HUES64 (cell line): ENCODE measurements around the gene ZMYND8.
A peak's percentile ranks its signal among the peaks of the same experiment; 100 is the strongest.
"Not testable (repeated sequence)": the region's sequence is repeated elsewhere in the genome, so short reads cannot be mapped to it uniquely, and the experiment has no call there.

Source experiments
- H3K27ac ChIP-seq: 2 replicates; pipeline ENCODE4 v1.7.0; 2013; ENCODE audit warnings: low read depth, low read length, inconsistent platforms
- H3K27me3 ChIP-seq: 2 replicates; pipeline ENCODE4 v1.6.1; 2013; ENCODE audit warnings: mild to moderate bottlenecking, low read length; ENCODE audit not compliant: insufficient read depth
- H3K36me3 ChIP-seq: 2 replicates; pipeline ENCODE4 v1.6.1; 2013; ENCODE audit warnings: mild to moderate bottlenecking, low read length; ENCODE audit not compliant: insufficient read depth
- H3K4me1 ChIP-seq: 2 replicates; pipeline ENCODE4 v1.6.1; 2013; ENCODE audit warnings: mild to moderate bottlenecking, low read length, moderate library complexity; ENCODE audit not compliant: insufficient read depth
- H3K4me3 ChIP-seq: 2 replicates; pipeline ENCODE4 v1.5.1; 2013; ENCODE audit warnings: mild to moderate bottlenecking, low read length, moderate library complexity
- H3K9ac ChIP-seq: 2 replicates; pipeline ENCODE4 v1.6.1; 2013; ENCODE audit warnings: mild to moderate bottlenecking, low read depth, low read length
- H3K9me3 ChIP-seq: 2 replicates; pipeline ENCODE4 v1.6.1; 2013; ENCODE audit warnings: low read depth, low read length; ENCODE audit not compliant: insufficient read depth
- WGBS: fragments of 150-250, 120-280 bp; methylation state at CpG from one replicate; pipeline ENCODE4 v1.1.7; 2013; ENCODE audit warnings: missing lambda C conversion rate; 5-methylcytosine and 5-hydroxymethylcytosine counted together

The ZMYND8 gene

GRCh38 chr20:47368301-47368700 is 11.8 kb upstream of the ZMYND8 start:
- H3K9ac ChIP-seq: peak overlapping the region; percentile 74
- no peaks in the 10 kb centered on the region for H3K27me3 ChIP-seq
- H3K27ac ChIP-seq: peak overlapping the region; percentile 86
- H3K36me3 ChIP-seq: peaks cover 13% of the 10 kb centered on the region
- H3K9me3 ChIP-seq: no peaks in the 10 kb centered on the region
- 35% methylated on average over 7 of the region's 7 CpGs for WGBS
- peaks cover 32% of the 10 kb centered on the region for H3K4me1 ChIP-seq
- H3K4me3 ChIP-seq: peak overlapping the region; percentile 59

- H3K27ac ChIP-seq, H3K4me3 ChIP-seq, H3K27me3 ChIP-seq, H3K9me3 ChIP-seq, H3K9ac ChIP-seq: not testable (repeated sequence)
- H3K4me1 ChIP-seq: peaks cover 26% of the 10 kb centered on the region
- H3K36me3 ChIP-seq: peaks cover 17% of the 10 kb centered on the region
- 95% methylated on average over 10 of the region's 11 CpGs for WGBS
Measured at GRCh38 chr20:47366301-47366700, 9.8 kb upstream of the ZMYND8 start.

GRCh38 chr20:47365023-47365764 is 8.7 kb upstream of the ZMYND8 start:
- Histone ChIP-seq H3K27ac (no peak overlapping the region; the same call in 1 of the 2 replicates), H3K4me3 (no peak overlapping the region), H3K9ac (no peak overlapping the region), H3K4me1 (peaks cover 31% of the 10 kb centered on the region), H3K27me3 (no peaks in the 10 kb centered on the region), H3K36me3 (peaks cover 17% of the 10 kb centered on the region), H3K9me3 (no peaks in the 10 kb centered on the region)
- WGBS: 94% methylated on average over 13 of the region's 13 CpGs

GRCh38 chr20:47362361-47363219 is 6.1 kb upstream of the ZMYND8 start:
- Histone ChIP-seq H3K27ac (peak overlapping the region; percentile 62), H3K9ac (no peak overlapping the region; the same call in 1 of the 2 replicates), H3K9me3 (no peaks in the 10 kb centered on the region), H3K36me3 (peaks cover 23% of the 10 kb centered on the region), H3K4me3 (no peak overlapping the region), H3K4me1 (peaks cover 52% of the 10 kb centered on the region), H3K27me3 (no peaks in the 10 kb centered on the region)
- 78% methylated on average over 17 of the region's 17 CpGs for WGBS

- Histone ChIP-seq H3K4me3 (peak overlapping the region; percentile 15; the same call in 1 of the 2 replicates), H3K27me3 (no peaks in the 10 kb centered on the region), H3K27ac (peak overlapping the region; percentile 99), H3K36me3 (peaks cover 16% of the 10 kb centered on the region), H3K9me3 (no peaks in the 10 kb centered on the region), H3K9ac (peak overlapping the region; percentile 82; the same call in 1 of the 2 replicates), H3K4me1 (peaks cover 64% of the 10 kb centered on the region)
- WGBS: 56% methylated on average over 18 of the region's 18 CpGs
Measured at GRCh38 chr20:47361057-47361915, 4.8 kb upstream of the ZMYND8 start.

- H3K4me1 ChIP-seq: peaks cover 71% of the 10 kb centered on the region
- WGBS: 33% methylated on average over 19 of the region's 19 CpGs
- H3K27ac ChIP-seq: peak overlapping the region; percentile 99
- H3K4me3 ChIP-seq: peak overlapping the region; percentile 15; the same call in 1 of the 2 replicates
- H3K9me3 ChIP-seq: no peaks in the 10 kb centered on the region
- H3K27me3 ChIP-seq: no peaks in the 10 kb centered on the region
- peaks cover 16% of the 10 kb centered on the region for H3K36me3 ChIP-seq
- H3K9ac ChIP-seq: peak overlapping the region; percentile 82
Measured at GRCh38 chr20:47360297-47361056, 4.0 kb upstream of the ZMYND8 start.

- Histone ChIP-seq H3K9ac (peak overlapping the region; percentile 82), H3K27ac (peak overlapping the region; percentile 99)
Measured at GRCh38 chr20:47359530-47360296, 3.2 kb upstream of the ZMYND8 start.

GRCh38 chr20:47358672-47359529 is 2.4 kb upstream of the ZMYND8 start:
- peak overlapping the region; percentile 99 for H3K27ac ChIP-seq
- peak overlapping the region; percentile 82 for H3K9ac ChIP-seq
- no peaks in the 10 kb centered on the region for H3K27me3 ChIP-seq
- H3K36me3 ChIP-seq: peaks cover 10% of the 10 kb centered on the region
- WGBS: 56% methylated on average over 17 of the region's 17 CpGs
- H3K9me3 ChIP-seq: no peaks in the 10 kb centered on the region
- no peak overlapping the region for H3K4me3 ChIP-seq
- H3K4me1 ChIP-seq: peaks cover 84% of the 10 kb centered on the region

More at GRCh38 chr20:47359530-47360296, 3.2 kb upstream of the ZMYND8 start:
- no peak overlapping the region for H3K4me3 ChIP-seq
- peaks cover 10% of the 10 kb centered on the region for H3K36me3 ChIP-seq
- peaks cover 75% of the 10 kb centered on the region for H3K4me1 ChIP-seq
- H3K27me3 ChIP-seq: no peaks in the 10 kb centered on the region
- WGBS: 77% methylated on average over 9 of the region's 9 CpGs
- no peaks in the 10 kb centered on the region for H3K9me3 ChIP-seq

- H3K4me1 ChIP-seq: peaks cover 91% of the 10 kb centered on the region
- H3K9me3 ChIP-seq: no peaks in the 10 kb centered on the region
- no peaks in the 10 kb centered on the region for H3K27me3 ChIP-seq
- peaks cover 10% of the 10 kb centered on the region for H3K36me3 ChIP-seq
- no peak overlapping the region for H3K4me3 ChIP-seq
- H3K9ac ChIP-seq: peak overlapping the region; percentile 82
- H3K27ac ChIP-seq: peak overlapping the region; percentile 99
- WGBS: 63% methylated on average over 15 of the region's 15 CpGs
Measured at GRCh38 chr20:47358039-47358671, 1.7 kb upstream of the ZMYND8 start.
